HCT116 (cell line): ENCODE data around the gene IL36RN.

ENCODE experiments used
- EGR1 ChIP-seq: IDR thresholded peaks from 2 replicates; pipeline ENCODE4 v1.6.1; 2012; ENCODE audit warnings: low read depth
- POLR2A ChIP-seq: IDR thresholded peaks from 2 replicates; pipeline ENCODE4 v1.7.0; 2011; ENCODE audit warnings: borderline replicate concordance; ENCODE audit not compliant: insufficient read depth, insufficient read length; ENCODE audit errors: extremely low read depth
- SRF ChIP-seq: IDR thresholded peaks from 2 replicates; pipeline ENCODE4 v1.6.1; 2012; ENCODE audit warnings: low read depth

GRCh38 chr2:113111823-113112287 lies 52.9 kb downstream of the IL36RN start:
- TF ChIP-seq EGR1 (no peak), SRF (no peak), POLR2A (no peak)
